KOPT-K1 (cell line): Measurements from ENCODE around the gene E2F4.

Experiments used
- H3K27ac ChIP-seq: fragments of 200-600 bp; sonication (generic); 2 replicates; pipeline ENCODE4 v1.5.1; 2016; ENCODE audit warnings: antibody characterized with exemption, mild to moderate bottlenecking, low read depth, low read length; ENCODE audit not compliant: poor library complexity, severe bottlenecking
- H3K36me3 ChIP-seq: fragments of 200-600 bp; sonication (generic); 2 replicates; pipeline ENCODE4 v1.5.1; 2017; ENCODE audit warnings: antibody characterized with exemption, mild to moderate bottlenecking, low read length, moderate library complexity; ENCODE audit not compliant: insufficient read depth
- H3K9me3 ChIP-seq: fragments of 200-600 bp; sonication (generic); 2 replicates; pipeline ENCODE4 v1.5.1; 2017; ENCODE audit warnings: antibody characterized with exemption, low read length, mild to moderate bottlenecking; ENCODE audit not compliant: insufficient read depth, poor library complexity, severe bottlenecking

The E2F4 gene

DNA sequence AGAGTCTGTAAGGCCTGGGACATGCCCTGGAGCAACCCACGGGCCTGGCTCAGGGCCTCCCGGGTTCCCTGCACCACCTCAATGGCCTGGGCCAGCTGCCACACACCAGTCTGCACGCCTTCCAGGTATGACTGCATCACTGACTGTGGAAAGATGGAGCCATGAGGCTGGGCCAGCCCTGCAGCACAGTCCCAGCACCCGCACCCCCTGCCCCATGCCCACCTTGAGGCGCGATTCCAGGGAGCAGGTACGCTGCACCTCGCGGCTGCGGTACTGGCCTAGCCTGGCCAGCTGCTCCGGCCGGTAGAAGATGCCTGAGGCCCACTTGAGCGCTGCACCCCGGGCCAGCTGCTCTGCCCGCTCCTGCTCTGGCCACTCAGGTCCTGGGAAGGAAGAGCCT lies 3.2 kb upstream of the E2F4 start:
- Histone ChIP-seq H3K9me3 (no peaks in the 10 kb centered on the region), H3K36me3 (peaks cover 7% of the 10 kb centered on the region), H3K27ac (no peak overlapping the region)

DNA sequence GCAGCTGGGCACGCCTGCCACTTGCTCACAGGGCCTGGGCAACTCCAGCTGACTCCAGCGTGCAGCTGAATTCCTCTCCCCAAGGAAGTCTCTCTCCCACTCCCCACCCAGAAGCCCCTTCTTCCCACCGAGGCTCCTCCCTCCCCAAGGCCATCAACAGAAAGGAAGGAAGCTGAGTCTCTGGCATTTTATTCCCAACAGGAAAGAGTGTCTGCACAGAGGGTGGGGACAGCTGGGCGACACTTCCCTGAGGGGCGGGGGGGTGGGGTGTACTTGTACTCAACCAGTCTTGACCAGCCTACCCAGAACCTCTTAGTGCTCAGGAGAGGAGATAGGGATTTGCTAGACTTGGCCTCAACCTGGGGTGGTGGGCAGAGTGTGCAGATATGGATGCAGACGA lies 1.9 kb upstream of the E2F4 start, which contains the start of gene EXOC3L1:
Gene EXOC3L1 (minus strand): TSS at position 96 of the 400 bp plus-strand sequence. CDS start 460 bp downstream, outside the sequence.
- Histone ChIP-seq H3K27ac (no peak within 1 kb of the TSS), H3K36me3 (peaks cover 20% of the 10 kb centered on the region), H3K9me3 (no peaks in the 10 kb centered on the region)

DNA sequence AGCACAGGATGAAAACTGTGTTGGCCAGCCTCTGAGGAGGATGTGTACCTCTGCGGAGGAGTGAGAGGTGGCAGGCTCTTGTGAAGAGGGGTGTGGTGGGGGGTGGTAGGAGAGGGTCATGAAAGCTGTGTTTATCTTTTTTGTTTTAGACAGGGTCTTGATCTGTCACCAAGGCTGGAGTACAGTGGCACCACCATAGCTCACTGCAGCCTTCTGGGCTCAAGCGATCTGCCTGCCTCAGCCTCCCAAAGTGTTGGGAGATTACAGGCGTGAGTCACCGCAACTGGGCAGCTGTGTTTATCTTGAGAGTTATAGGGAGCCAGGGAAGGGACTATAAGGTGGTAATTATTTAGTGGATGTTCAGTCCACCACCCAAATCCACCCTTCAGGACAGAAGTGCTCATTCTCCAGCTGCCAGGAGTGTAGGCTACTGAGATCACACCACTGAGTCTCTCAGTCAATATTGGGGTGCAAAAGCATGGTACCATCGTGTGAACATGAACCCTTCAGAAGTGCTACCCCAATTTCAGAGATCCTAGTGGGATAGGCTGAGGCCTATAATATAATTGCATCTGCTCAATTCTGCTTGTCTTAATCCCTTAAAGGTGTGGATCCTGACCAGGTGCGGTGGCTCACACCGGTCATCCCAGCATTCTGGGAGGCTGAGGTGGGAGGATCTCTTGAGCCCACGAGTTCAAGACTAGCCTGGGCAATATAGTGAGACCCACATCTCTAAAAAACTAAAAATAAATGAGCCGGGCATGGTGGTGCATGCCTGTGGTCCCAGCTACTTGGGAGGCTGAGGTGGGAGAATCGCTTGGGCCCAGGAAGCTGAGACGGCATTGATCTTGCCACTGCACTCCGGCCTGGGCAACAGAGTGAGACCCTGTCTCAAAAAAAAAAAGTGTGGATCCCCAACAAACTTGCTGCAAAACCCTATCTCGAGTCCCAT lies 1.2 kb upstream of the E2F4 start:
- H3K9me3 ChIP-seq: no peaks in the 10 kb centered on the region
- no peak overlapping the region for H3K27ac ChIP-seq
- peaks cover 27% of the 10 kb centered on the region for H3K36me3 ChIP-seq

DNA sequence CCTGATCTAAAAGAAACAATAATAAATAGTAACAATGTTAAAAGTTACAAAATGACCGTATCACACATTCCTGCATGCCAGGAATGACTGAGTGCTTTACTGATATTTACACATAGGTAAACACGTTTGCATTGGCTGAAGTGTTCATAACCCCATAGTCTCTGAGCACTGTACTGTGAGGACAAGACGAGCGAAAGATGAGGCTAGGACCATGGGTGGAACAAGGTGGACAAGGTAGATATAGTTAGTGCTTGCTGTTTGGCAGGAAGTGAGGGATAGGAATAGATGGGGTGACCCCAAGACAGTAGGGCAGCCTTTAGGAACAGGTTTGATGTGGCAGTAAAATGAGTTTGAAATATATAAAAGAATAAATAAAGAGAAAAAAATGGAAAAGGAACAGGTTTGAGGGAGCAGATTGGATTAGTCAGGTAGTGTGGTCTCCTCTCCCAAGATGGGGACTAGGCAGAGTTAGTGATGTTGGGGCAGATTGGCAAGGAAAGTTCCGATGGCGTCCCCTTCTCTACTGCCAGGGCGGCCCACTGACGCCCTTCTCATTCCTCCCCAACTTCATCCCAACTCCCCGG lies 452 bp upstream of the E2F4 start:
- peaks cover 34% of the 10 kb centered on the region for H3K36me3 ChIP-seq
- no peaks in the 10 kb centered on the region for H3K9me3 ChIP-seq
- H3K27ac ChIP-seq: peak overlapping the region; percentile 85

DNA sequence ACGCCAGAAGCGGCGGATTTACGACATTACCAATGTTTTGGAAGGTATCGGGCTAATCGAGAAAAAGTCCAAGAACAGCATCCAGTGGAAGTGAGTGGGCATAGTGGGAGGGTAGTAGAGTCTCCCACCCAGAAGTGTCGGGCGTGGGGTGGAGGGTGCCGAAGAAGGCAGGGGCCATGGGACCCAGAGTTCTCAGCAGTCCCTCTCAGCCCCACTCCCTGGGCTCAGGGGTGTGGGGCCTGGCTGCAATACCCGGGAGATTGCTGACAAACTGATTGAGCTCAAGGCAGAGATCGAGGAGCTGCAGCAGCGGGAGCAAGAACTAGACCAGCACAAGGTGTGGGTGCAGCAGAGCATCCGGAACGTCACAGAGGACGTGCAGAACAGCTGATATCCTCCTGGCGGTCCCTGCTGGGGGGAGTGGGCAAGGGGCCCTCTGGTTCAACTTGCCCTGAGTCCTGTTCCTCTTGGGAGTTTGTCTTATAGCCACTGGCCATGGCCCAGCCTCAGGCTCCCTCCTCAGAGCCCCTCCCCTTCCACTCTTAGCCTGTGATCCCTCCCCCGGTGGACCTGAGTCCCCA lies 916 bp downstream of the E2F4 start:
- Histone ChIP-seq H3K27ac (peak overlapping the region; percentile 85), H3K9me3 (no peaks in the 10 kb centered on the region), H3K36me3 (peaks cover 48% of the 10 kb centered on the region)

DNA sequence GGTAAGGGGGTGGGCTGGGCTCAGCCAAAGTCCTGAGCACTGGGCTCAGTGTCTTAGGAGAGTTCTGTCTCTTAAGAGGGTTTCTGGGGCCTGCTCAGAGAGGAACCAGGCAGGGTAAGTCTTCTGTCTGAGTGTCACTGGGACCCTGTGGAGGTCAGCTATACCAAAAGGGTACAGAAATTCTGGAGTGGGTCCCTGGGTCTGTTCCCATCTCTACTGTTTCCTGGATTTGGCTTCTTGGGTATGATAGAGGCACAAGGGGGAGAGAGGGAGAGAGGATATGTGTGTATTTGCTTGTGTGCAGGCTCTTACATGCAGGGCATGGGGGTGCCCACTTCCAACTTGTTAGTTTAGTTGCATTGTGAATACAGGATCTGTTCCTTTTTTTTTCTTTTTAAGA lies 1.6 kb downstream of the E2F4 start:
- Histone ChIP-seq H3K36me3 (peaks cover 55% of the 10 kb centered on the region), H3K9me3 (no peaks in the 10 kb centered on the region), H3K27ac (peak overlapping the region; percentile 85)

DNA sequence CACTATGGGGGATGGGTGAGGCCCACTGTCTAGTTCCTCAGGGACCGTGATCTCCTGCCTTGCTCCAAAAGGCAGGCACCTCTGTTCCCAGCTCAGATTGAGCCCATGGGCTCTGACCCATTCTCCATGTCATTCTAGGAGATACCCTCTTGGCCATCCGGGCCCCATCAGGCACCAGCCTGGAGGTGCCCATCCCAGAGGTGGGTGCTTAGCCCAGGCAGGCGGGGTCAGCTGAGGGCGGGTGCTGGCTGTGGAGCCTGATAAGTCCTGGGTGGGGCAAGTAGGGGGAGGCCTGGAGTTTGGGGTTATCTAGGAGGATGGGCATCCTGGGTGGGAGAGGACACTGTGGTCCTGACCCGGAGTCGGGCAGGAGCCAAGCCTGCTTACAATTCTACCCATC lies 2.3 kb downstream of the E2F4 start:
- H3K9me3 ChIP-seq: no peaks in the 10 kb centered on the region
- peaks cover 61% of the 10 kb centered on the region for H3K36me3 ChIP-seq
- no peak overlapping the region for H3K27ac ChIP-seq

DNA sequence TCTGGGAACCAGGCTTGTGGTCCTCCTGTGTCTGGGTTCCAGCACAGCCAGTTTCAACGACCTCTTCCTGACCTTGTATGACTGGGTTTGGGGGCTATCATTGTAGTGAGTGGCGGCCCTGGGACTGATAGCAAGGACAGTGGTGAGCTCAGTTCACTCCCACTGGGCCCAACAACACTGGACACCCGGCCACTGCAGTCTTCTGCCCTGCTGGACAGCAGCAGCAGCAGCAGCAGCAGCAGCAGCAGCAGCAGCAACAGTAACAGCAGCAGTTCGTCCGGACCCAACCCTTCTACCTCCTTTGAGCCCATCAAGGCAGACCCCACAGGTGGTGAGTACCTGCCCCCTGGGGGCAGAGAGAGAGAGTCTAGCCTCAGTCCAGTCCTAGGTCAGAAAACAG lies 3.7 kb downstream of the E2F4 start:
- Histone ChIP-seq H3K27ac (no peak overlapping the region), H3K36me3 (peaks cover 75% of the 10 kb centered on the region), H3K9me3 (no peaks in the 10 kb centered on the region)

DNA sequence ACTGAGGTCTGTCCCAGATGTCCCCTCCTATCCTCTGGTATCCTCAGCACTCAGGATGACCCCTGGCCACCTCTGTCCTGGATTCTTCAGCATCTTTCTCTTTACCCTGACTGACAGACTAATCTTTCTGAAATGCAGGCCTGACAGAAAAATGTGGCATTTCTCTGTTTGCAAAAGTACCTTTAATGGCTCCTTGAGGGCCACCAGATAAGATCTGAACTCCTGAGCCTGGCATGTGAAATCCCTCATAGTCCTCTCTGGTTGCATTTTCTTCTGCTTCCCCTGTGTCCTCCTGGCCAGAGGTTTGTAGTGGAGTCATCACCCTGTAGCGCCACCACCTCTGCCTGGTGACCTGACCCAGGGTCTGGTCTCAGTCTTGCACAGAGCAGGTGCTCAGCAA lies 4.9 kb downstream of the E2F4 start:
- Histone ChIP-seq H3K9me3 (no peaks in the 10 kb centered on the region), H3K36me3 (peaks cover 87% of the 10 kb centered on the region), H3K27ac (no peak overlapping the region)

DNA sequence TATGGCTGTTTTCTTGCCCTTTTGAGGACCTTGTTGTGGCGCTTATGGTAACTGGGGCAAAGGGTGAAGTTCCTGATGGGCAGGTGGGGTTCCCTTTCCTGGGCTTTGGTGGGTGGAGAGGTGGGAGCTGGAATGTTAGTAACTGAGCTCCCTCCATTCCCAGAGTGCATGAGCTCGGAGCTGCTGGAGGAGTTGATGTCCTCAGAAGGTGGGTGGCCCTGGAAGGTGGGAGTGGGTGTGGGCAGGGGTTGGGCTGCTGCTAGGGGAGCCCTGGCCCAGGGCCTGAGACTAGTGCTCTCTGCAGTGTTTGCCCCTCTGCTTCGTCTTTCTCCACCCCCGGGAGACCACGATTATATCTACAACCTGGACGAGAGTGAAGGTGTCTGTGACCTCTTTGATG lies 5.7 kb downstream of the E2F4 start:
- Histone ChIP-seq H3K9me3 (no peaks in the 10 kb centered on the region), H3K27ac (no peak overlapping the region), H3K36me3 (peaks cover 95% of the 10 kb centered on the region)

DNA sequence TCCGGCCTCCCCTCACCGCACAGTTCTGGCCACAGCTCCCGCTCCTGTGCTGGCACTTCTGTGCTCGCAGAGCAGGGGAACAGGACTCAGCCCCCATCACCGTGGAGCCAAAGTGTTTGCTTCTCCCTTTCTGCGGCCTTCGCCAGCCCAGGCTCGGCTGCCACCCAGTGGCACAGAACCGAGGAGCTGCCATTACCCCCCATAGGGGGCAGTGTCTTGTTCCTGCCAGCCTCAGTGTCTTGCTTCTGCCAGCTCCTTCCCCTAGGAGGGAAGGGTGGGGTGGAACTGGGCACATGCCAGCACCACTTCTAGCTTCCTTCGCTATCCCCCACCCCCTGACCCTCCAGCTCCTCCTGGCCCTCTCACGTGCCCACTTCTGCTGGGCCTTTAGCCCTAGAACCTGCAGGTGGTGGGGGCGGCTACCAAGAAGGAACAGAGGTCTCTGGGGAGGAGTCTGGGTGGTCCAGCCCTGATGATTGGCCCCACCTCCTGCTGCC lies 6.3 kb downstream of the E2F4 start:
- Histone ChIP-seq H3K9me3 (no peaks in the 10 kb centered on the region), H3K36me3 (peaks cover 99% of the 10 kb centered on the region), H3K27ac (no peak overlapping the region)

DNA sequence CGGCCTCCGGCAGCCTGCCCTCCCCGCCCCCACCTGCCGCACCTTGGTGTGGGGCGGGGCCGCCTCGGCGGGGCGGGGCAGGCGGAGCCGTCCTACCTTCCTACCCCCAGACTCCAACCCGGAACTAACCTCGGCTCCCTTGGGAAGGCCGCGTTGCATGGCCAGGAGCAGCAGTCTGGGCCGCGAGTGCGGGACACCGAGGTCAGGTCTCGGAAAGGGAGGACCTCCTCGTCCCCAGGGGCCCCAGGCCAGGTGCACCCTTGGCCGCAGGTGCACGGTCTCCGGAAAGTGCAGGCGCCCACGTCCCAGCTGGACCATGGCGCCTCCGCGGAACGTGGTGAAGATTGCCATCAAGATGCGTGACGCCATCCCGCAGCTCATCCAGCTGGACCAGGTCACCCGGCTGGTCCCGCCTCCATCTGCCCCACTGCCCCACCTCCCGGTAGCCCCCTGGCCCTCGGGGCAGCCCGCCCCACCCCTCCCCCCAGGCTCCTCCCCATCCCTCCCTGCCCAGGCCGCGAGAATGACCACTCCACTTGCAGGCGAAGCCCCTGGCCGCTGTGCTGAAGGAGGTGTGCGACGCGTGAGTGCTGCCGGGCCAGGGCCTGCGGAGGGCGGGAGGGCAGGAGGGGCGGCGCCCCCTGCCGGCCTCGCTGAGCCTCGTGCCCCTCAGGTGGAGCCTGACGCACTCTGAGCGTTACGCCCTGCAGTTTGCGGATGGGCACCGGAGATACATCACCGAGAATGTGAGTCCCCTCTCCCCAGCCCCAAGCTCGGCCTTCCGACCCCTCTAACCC lies 7.3 kb downstream of the E2F4 start, which contains the start of gene ELMO3:
Gene ELMO3 (plus strand): TSS at position 121 of the 797 bp plus-strand sequence. CDS start 196 bp downstream, at position 317.
- Histone ChIP-seq H3K27ac (no peak within 1 kb of the TSS), H3K36me3 (peaks cover 99% of the 10 kb centered on the region), H3K9me3 (no peaks in the 10 kb centered on the region)

DNA sequence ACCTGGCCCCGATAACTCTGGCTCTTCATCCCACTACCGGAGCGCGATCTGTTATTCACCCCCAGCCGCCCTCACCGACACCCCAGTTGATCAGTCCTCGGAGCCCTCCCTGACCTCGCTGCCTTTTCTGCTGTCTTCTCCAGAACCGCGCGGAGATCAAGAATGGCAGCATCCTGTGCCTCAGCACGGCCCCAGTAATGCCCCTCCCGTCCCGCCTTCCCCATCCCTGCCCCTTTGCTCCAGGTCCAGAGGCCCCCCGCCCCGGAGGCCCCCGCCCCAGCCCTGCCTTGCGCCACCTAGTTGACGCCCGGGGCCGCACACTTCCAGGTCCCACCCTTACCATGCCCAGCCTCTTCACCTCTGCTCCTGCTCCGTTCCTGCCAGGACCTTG lies 7.8 kb downstream of the E2F4 start:
- no peaks in the 10 kb centered on the region for H3K9me3 ChIP-seq
- no peak overlapping the region for H3K27ac ChIP-seq
- peaks cover 97% of the 10 kb centered on the region for H3K36me3 ChIP-seq

DNA sequence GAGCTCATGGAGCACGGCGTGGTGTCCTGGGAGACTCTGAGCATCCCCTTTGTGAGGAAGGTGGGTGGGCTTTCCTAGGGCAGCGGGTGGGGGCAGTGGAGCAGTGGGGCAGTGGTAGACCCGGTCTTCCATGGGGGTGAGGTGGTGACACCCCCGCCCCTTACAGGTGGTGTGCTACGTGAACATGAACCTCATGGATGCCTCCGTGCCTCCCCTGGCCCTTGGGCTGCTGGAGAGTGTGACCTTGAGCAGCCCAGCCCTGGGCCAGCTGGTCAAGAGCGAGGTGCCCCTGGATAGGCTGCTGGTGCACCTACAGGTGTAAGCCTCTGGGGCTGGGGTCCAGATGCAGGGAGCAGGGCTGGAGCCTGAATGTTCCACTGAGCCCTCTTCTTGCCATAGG lies 8.5 kb downstream of the E2F4 start:
- Histone ChIP-seq H3K27ac (no peak overlapping the region), H3K9me3 (no peaks in the 10 kb centered on the region), H3K36me3 (peaks cover 90% of the 10 kb centered on the region)
